Mucosa of rectum (tissue), 2 donors: ENCODE data around the gene CDK14.
"Not testable (repeated sequence)": the region's sequence is repeated elsewhere in the genome, so short reads cannot be mapped to it uniquely, and the experiment has no call there.

Experiments
- H3K27ac ChIP-seq, 2 donors: one replicate each; pipeline ENCODE4 v1.7.0; 2013; ENCODE audit warnings: inconsistent platforms in 2 of 2, low read depth in 2 of 2, low read length in 2 of 2
- H3K27me3 ChIP-seq, 2 donors: one replicate each; pipeline ENCODE4 v1.7.0; 2013; ENCODE audit warnings: low read length in 2 of 2; ENCODE audit not compliant: control insufficient read depth in 2 of 2, insufficient read depth in 2 of 2
- H3K36me3 ChIP-seq, 2 donors: one replicate each; pipeline ENCODE4 v1.7.0; 2013; ENCODE audit warnings: low read length in 2 of 2; ENCODE audit not compliant: control insufficient read depth in 2 of 2, insufficient read depth in 2 of 2
- H3K4me1 ChIP-seq, 2 donors: one replicate each; pipeline ENCODE4 v1.7.0; 2013; ENCODE audit warnings: low read length in 2 of 2, mild to moderate bottlenecking in 1 of 2; ENCODE audit not compliant: control insufficient read depth in 2 of 2, insufficient read depth in 2 of 2
- H3K4me3 ChIP-seq, 2 donors: one replicate each; pipeline ENCODE4 v1.7.0; 2013; ENCODE audit warnings: low read length in 2 of 2
- H3K9ac ChIP-seq, 2 donors: one replicate each; pipeline ENCODE4 v1.7.0; 2013; ENCODE audit warnings: low read length in 2 of 2, low read depth in 1 of 2, mild to moderate bottlenecking in 1 of 2
- H3K9me3 ChIP-seq, 2 donors: one replicate each; pipeline ENCODE4 v1.7.0; 2013; ENCODE audit warnings: low read length in 2 of 2; ENCODE audit not compliant: control insufficient read depth in 2 of 2
- donor health status: healthy.
- donor health status: Normal muscosa, but diverticular disease.

The CDK14 gene

DNA sequence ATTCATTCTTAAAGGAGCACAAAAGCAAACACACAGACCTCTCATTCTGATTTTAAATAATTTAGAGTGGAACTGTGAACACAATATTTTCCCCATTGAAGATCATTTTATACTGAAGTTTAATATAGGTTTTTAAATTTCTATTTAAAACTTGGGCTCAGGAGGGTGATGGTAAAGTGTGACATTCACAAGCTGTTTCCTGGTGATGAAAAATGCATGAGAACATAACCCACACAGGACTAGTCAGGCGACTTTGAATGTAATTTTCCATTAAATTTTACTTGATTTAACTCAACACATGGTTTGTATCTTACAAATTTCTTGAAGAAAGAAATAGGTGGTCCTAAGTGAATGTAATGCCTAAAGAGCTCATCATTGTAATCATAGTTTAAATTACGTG lies 143.6 kb downstream of the CDK14 start:
- Histone ChIP-seq H3K4me3 (no peak overlapping the region), H3K4me1 (no peaks in the 10 kb centered on the region), H3K27ac (no peak overlapping the region), H3K36me3 (no peaks in the 10 kb centered on the region), H3K9ac (no peak overlapping the region), H3K27me3 (no peaks in the 10 kb centered on the region), H3K9me3 (no peaks in the 10 kb centered on the region)

DNA sequence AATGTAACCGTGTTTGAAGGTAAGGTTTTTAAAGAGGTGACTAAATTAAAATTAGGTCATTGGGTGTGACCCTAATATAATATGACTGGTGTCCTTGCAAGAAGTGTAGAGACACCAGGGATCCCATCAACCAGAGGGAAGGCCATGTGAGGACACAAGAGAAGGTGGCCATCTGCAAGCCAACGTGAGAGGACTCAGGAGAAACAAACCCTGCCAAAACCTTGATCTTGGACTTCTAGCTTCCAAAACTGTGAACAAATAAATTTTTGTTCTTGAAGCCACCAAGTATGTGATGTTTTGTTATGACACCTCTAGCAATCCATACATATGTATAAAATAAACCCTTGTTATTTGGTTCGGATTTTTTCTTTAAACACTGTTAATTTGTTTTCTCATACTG lies 144.3 kb downstream of the CDK14 start:
- Histone ChIP-seq H3K9me3 (no peaks in the 10 kb centered on the region), H3K4me1 (no peaks in the 10 kb centered on the region), H3K27ac (no peak overlapping the region), H3K36me3 (no peaks in the 10 kb centered on the region), H3K9ac (no peak overlapping the region), H3K4me3 (no peak overlapping the region), H3K27me3 (no peaks in the 10 kb centered on the region)

DNA sequence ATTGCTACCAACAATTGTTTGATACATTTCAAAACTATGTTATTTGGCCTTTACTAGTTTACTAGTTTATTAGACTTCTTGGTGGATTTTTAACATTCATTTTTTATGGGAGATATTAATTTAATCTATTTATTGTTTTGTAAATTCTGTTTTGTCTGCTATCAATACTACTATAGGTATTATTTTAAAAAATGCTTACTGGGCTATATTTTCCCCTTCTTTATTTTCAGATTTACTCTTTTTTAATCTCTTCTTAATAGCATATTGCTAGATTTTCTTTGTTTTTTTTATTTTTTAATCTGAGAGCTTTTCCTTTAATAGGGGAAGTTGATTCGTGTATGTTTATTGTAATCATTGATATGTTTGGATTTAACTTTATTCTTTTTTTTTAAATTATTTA lies 147.5 kb downstream of the CDK14 start:
- Histone ChIP-seq H3K4me3 (no peak overlapping the region), H3K36me3 (no peaks in the 10 kb centered on the region), H3K9me3 (no peaks in the 10 kb centered on the region), H3K27me3 (no peaks in the 10 kb centered on the region), H3K4me1 (no peaks in the 10 kb centered on the region), H3K9ac (no peak overlapping the region), H3K27ac (no peak overlapping the region)

DNA sequence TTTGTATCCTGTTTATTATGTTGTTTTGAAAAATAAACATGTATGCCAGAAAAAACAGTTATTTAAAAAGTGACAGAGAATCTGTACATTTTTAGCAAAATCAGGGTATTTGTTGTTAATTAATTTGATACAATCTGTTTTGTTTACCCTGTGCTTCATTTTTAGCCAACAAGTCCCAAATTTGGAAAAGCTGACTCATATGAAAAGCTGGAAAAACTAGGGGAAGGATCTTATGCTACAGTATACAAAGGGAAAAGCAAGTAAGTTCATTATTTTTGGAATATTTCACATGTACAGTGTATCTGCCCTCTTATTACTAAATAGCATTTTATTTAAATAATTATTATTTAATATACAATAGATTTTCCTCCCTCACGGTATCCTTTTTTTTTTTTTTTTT lies 151.4 kb downstream of the CDK14 start:
- no peak overlapping the region for H3K9ac ChIP-seq
- H3K36me3 ChIP-seq, result no peaks in the 10 kb centered on the region
- no peaks in the 10 kb centered on the region for H3K27me3 ChIP-seq
- H3K4me3 ChIP-seq, result no peak overlapping the region
- H3K9me3 ChIP-seq, result no peaks in the 10 kb centered on the region
- H3K27ac ChIP-seq, result no peak overlapping the region
- no peaks in the 10 kb centered on the region for H3K4me1 ChIP-seq

DNA sequence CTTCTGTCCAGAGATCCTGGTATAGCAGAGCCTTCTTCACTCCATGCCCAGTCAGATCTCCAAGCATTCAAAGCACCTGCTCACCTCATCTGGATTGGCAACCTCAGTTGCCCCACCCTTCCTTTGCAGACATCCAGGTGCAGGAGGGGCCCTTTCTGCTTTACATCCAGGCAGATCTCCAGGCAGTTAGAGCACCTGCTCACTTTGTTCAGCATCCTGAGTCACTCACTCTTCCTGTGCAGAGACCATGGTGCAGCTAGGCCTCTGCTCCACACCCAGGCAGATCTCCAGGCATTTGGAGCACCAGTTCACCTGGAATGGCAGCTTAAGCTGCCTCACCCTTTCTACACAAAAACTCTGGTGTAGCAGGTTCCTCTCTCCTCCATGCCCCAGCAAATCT lies 153.1 kb downstream of the CDK14 start:
- Histone ChIP-seq H3K4me1 (no peaks in the 10 kb centered on the region), H3K4me3 (no peak overlapping the region), H3K36me3 (no peaks in the 10 kb centered on the region), H3K9me3 (no peaks in the 10 kb centered on the region), H3K27ac (no peak overlapping the region), H3K27me3 (no peaks in the 10 kb centered on the region), H3K9ac (no peak overlapping the region)

DNA sequence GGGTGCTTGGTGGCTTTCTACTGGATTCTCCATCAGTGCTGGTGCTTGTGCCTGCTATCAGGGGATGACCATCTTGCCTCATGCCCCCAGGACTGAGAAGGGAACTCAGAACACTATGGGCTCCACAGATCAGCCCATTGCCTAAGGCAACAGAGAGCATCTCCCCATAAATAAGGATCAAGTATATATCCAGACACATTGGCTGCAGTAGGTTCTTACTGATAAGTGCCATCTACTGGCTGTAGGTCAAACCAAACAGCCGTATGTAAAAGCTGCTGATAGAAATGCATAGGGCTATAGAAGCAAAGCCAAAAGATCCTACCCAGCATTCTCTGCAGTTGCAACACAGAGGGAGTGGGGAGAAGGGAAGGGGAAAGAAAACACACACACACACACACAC lies 153.7 kb downstream of the CDK14 start:
- Histone ChIP-seq H3K4me1 (no peaks in the 10 kb centered on the region), H3K27ac (no peak overlapping the region), H3K27me3 (no peaks in the 10 kb centered on the region), H3K36me3 (no peaks in the 10 kb centered on the region), H3K9me3 (no peaks in the 10 kb centered on the region), H3K4me3 (no peak overlapping the region), H3K9ac (no peak overlapping the region)

DNA sequence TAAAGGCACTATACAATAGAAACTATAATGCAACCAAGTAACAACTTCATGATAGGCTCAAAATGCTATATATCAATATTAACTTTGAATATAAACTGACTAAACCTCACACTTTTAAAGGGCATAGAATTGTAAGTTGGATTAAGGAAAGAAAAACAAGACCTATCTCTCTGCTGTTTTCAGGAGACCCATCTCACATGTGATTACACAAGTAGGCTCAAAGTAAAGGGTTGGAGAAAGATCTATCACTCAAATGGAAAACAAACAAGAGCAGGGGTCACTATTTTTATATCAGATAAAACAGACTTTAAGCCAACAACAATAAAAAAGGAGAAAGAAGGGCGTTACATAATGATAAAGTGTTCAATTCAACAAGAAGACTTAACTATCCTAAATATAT lies 155.5 kb downstream of the CDK14 start:
- Histone ChIP-seq H3K9me3 (no peaks in the 10 kb centered on the region), H3K36me3 (no peaks in the 10 kb centered on the region), H3K4me3 (no peak overlapping the region), H3K4me1 (no peaks in the 10 kb centered on the region), H3K27ac (no peak overlapping the region), H3K9ac (no peak overlapping the region), H3K27me3 (no peaks in the 10 kb centered on the region)

DNA sequence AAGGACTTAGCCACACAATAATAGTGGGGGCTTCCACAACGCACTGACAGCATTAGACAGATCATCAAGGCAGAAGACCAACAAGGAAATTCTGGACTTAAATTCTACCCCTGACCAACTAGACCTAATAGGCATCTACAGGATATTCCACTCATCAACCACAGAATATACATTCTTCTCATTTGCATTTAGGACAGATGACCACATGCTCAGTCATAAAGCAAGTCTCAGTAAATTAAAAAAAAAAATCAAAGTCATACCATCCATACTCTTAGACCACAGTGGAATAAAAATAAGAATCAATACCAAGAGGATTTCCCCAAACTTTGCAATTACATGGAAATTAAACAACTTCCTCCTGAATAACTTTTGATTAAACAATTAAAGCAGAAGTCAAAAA lies 155.9 kb downstream of the CDK14 start:
- Histone ChIP-seq H3K27me3 (no peaks in the 10 kb centered on the region), H3K27ac (no peak overlapping the region), H3K36me3 (no peaks in the 10 kb centered on the region), H3K4me3 (no peak overlapping the region), H3K4me1 (no peaks in the 10 kb centered on the region), H3K9me3 (no peaks in the 10 kb centered on the region), H3K9ac (no peak overlapping the region)

DNA sequence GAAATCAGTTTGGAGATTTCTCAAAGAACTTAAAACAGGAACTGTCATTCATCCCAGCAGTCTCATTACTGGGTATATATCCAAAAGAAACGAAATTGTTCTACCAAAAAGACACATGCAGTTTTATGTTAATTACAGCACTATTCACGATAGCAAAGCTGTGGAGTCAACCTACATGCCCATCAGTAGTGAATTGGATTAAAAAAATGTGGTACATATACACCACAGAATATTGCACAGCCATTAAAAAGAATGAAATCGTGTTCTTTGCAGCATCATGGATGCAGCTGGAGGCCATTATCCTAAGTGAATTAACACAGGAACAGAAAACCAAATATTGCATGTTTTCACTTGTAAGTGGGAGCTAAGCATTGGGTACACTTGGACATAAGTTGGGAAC lies 158.9 kb downstream of the CDK14 start:
- no peak overlapping the region for H3K9ac ChIP-seq
- H3K27ac ChIP-seq, result no peak overlapping the region
- no peaks in the 10 kb centered on the region for H3K27me3 ChIP-seq
- H3K4me3 ChIP-seq, result no peak overlapping the region
- H3K9me3 ChIP-seq, result no peaks in the 10 kb centered on the region
- H3K4me1 ChIP-seq, result no peaks in the 10 kb centered on the region
- no peaks in the 10 kb centered on the region for H3K36me3 ChIP-seq

DNA sequence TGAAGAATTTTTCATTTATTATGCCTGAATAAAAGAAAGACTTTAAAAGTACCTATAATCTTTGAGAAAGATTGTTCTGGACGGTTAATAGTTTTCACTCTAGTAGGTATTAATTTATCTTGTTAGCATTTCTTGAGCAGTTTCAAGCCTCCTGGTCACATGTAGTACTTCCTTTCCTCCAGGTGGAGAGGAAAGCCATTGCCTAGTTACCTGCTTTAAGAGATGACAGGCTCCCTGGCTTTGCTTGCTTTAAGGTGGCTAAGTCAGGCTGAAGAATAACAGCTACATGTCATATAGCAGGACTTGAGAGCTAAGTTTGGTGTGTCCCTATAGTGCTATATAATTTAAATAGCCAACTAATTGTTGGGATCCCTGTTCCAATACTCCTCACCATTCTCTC lies 160.2 kb downstream of the CDK14 start:
- Histone ChIP-seq H3K4me3 (no peak overlapping the region), H3K36me3 (no peaks in the 10 kb centered on the region), H3K9me3 (no peaks in the 10 kb centered on the region), H3K9ac (no peak overlapping the region), H3K4me1 (no peaks in the 10 kb centered on the region), H3K27ac (no peak overlapping the region), H3K27me3 (no peaks in the 10 kb centered on the region)

DNA sequence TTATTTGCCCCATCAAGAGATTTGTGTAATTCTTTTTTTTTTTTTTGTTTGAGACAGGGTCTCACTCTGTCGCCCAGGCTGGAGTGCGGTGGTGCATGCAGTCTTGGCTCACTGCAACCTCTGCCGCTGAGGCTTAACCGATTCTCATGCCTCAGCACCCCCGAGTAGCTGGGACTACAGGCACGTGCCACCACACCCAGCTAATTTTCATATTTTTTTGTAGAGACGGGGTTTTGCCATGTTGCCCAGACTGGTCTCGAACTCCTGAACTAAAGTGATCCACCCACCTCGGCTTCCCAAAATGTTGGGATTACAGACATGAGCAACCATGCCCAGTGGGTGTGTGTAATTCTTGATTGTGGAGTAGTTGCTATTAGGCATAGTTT lies 161.4 kb downstream of the CDK14 start:
- not testable (repeated sequence) for H3K36me3 ChIP-seq, H3K4me3 ChIP-seq

More for the DNA sequence above, 161.4 kb downstream of the CDK14 start:
- H3K9ac ChIP-seq, H3K4me1 ChIP-seq, H3K27ac ChIP-seq, H3K27me3 ChIP-seq, H3K9me3 ChIP-seq: not testable (repeated sequence)
